Measurements from ENCODE around the gene SAPCD2. TPM values are rescaled to one million over a fixed set of nuclear protein-coding genes. Genes with fewer than 3 reads are reported as not detected.
A peak's percentile ranks its signal among the peaks of the same experiment; 100 is the strongest.

SAPCD2 gene
- total RNA-seq, 4 donors from 2014 or later = 8.2 to 13.6 (median 13.3) TPM

DNA sequence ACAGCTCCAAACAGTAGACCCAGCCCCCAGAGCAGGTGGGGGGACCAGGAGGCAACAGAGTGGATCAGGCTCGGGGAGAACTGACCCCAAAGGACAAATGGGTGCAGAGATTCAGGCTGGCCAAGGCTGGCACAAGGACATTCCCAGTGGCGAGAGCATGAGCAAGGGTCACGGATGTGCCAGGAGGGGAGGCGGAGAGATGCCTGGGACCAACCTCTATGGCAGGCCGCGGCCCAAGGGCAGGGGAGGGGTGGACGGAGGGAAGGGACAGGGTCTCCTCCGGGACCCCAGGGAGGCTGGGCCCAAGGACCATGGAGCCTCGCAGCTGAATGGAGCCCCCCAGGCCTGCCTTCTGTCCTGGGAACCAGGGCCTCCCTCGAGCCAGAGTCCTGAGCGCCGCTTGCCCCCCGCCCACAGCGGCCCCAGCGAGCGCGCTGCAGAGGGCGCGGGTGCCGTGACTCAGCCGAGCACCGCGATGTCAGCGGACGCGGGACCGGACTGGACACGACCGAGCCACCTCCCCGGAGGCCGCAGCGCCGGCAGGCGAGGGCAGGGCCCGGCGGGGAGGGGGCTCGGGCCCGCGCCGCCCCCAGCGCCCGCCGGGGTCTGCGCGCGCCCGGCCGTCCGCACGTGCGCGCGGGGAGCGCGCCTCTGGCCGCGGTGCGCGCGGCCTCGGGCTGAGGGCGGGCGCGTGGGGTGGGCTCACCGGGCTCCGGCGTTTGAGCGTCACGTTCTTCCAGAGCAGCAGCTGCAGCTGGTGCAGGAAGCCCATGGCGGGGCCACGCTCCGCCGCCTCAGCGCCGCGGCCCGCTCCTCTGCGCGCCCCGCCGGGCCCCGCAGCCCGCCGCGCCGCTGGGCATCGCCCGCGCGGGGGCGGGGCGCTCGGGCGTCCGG lies 42.7 kb downstream of the SAPCD2 start, which contains the start of gene ABCA2:
Gene ABCA2, minus strand, starts transcription at position 869 of the 894 bp plus-strand sequence. Its CDS starts 97 bp downstream, at position 772.
- Histone ChIP-seq H3K4me3 (peak within 1 kb of the TSS; percentile 66), H3K36me3 (no peaks in the 10 kb centered on the region), H3K9me3 (no peaks in the 10 kb centered on the region), H3K27me3 (no peaks in the 10 kb centered on the region), H3K4me1 (peaks cover 48% of the 10 kb centered on the region), H3K27ac (peak within 1 kb of the TSS; percentile 68)
- no peak for DNase-seq (ENCODE audit: low spot score in 2 of 2)
- 49% methylated on average over 8 of the region's 95 CpGs for WGBS
- TF ChIP-seq POLR2AphosphoS5 (IDR thresholded peaks at IDR 0.05) (no peak), EP300 (IDR thresholded peaks at IDR 0.05) (no peak), POLR2A (IDR thresholded peaks at IDR 0.05) (no peak)
- TF ChIP-seq, protein P1, sequence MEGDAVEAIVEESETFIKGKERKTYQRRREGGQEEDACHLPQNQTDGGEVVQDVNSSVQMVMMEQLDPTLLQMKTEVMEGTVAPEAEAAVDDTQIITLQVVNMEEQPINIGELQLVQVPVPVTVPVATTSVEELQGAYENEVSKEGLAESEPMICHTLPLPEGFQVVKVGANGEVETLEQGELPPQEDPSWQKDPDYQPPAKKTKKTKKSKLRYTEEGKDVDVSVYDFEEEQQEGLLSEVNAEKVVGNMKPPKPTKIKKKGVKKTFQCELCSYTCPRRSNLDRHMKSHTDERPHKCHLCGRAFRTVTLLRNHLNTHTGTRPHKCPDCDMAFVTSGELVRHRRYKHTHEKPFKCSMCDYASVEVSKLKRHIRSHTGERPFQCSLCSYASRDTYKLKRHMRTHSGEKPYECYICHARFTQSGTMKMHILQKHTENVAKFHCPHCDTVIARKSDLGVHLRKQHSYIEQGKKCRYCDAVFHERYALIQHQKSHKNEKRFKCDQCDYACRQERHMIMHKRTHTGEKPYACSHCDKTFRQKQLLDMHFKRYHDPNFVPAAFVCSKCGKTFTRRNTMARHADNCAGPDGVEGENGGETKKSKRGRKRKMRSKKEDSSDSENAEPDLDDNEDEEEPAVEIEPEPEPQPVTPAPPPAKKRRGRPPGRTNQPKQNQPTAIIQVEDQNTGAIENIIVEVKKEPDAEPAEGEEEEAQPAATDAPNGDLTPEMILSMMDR (IDR thresholded peaks at IDR 0.05) = no peak

DNA sequence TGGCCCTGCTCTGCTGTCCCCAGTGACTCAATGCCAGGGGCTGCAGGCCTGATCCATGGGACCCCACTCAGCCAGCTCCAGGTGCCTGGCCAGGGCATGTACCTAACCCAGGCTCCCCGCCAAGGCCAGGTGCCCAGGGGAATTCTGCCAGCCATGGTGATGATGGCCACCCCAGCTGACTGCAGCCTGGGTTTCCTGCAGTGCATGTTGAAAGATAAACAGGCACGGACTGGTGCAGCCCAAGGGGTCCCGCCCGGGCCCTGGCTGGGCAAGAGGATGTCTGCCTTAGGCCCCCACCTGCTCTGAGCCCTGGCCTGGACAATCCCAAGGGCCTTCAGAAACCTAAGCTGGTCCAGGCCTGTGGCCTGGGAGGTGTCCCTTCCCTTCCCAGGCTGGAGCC lies 43.5 kb downstream of the SAPCD2 start:
- no peak for DNase-seq (ENCODE audit: low spot score in 2 of 2)
- WGBS = no CpG with 5 or more reads among the region's 4 CpGs
- Histone ChIP-seq H3K4me3 (peak overlapping the region; percentile 66), H3K4me1 (peaks cover 48% of the 10 kb centered on the region), H3K27ac (no peak overlapping the region), H3K27me3 (no peaks in the 10 kb centered on the region), H3K36me3 (no peaks in the 10 kb centered on the region), H3K9me3 (no peaks in the 10 kb centered on the region)
- TF ChIP-seq EP300 (IDR thresholded peaks at IDR 0.05) (no peak), POLR2AphosphoS5 (IDR thresholded peaks at IDR 0.05) (no peak), POLR2A (IDR thresholded peaks at IDR 0.05) (no peak)
- TF ChIP-seq, protein P1 (IDR thresholded peaks at IDR 0.05) = no peak

DNA sequence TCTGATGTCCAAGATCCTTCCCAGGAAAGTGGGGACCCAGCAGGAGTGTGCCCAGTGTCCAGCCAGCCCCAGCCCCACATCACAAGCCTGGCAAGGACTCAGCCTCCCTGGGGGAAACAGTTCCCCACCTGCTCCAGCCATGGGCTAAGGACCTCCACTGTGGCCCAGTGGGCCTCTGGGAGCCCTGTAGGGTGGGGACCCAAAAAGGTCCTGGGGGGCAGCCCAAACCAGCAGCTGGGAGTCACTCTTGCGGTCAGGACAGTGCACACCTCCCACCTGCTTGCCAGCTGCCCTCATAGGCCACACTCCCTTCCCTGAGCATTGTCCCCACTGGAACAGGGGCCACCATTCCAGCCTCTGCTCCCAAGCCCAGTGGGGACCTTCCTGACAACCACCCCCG lies 44.0 kb downstream of the SAPCD2 start:
- no peak for DNase-seq (ENCODE audit: low spot score in 2 of 2)
- no peaks in the 10 kb centered on the region for H3K9me3 ChIP-seq
- no peak overlapping the region for H3K4me3 ChIP-seq
- no peak overlapping the region for H3K27ac ChIP-seq
- peaks cover 45% of the 10 kb centered on the region for H3K4me1 ChIP-seq
- TF ChIP-seq EP300 (IDR thresholded peaks at IDR 0.05) = no peak
- no peak for TF ChIP-seq POLR2A (IDR thresholded peaks at IDR 0.05)
- TF ChIP-seq, protein P1 (IDR thresholded peaks at IDR 0.05) = no peak
- TF ChIP-seq POLR2AphosphoS5 (IDR thresholded peaks at IDR 0.05) = no peak
- H3K36me3 ChIP-seq = no peaks in the 10 kb centered on the region
- WGBS = 100% methylated on average over 1 of the region's 2 CpGs
- no peaks in the 10 kb centered on the region for H3K27me3 ChIP-seq

DNA sequence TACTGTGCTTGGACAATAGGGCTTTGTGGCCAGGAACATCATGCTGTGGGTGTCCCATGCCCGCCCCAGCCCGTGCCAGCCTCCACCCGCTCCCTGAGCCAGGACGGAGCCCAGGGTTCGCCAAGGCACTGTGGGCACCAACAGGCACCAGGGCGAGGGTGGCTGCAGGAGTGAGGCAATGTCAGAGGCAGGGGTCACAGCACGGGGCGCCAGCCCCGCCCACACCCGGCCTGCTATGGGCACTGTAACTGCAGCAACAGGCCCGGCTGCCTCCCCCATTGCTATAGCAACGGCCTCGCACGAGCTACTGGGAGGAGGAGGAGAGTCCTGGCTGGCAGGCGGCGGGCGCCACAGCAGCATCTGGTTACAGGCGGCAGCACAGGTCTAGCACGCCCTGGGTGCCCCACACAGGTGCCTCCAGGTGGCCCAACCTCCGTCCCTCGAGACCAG lies 44.8 kb downstream of the SAPCD2 start:
- H3K27ac ChIP-seq = no peak overlapping the region
- TF ChIP-seq, protein P1 (IDR thresholded peaks at IDR 0.05) = no peak
- TF ChIP-seq POLR2A (IDR thresholded peaks at IDR 0.05) (no peak), EP300 (IDR thresholded peaks at IDR 0.05) (no peak), POLR2AphosphoS5 (IDR thresholded peaks at IDR 0.05) (no peak)

DNA sequence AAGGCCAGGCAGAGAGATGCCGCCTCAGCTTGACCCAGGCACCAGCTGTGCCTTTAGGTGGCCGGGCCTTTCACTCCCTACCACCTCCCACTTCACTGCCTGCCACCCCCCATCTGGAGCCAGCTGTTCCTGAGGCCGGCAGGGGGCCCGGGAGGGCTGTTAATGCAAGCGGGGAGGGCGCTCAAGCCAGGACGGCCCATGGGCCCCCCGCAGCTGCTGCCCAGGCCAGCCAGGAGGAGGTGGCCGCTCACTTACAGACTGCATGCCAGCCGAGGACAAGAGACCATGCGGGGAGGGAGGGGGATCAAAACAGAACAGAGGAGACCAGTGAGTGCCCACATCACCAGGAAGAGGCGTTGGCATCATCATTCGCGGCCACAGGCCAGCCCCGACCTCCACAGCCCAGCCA lies 46.8 kb downstream of the SAPCD2 start:
- no peak overlapping the region for H3K27ac ChIP-seq

More for the DNA sequence above, 44.8 kb downstream of the SAPCD2 start:
- H3K36me3 ChIP-seq = peaks cover 2% of the 10 kb centered on the region
- no peaks in the 10 kb centered on the region for H3K9me3 ChIP-seq
- no peak for DNase-seq (ENCODE audit: low spot score in 2 of 2)
- peaks cover 41% of the 10 kb centered on the region for H3K4me1 ChIP-seq
- no peaks in the 10 kb centered on the region for H3K27me3 ChIP-seq
- 18% methylated on average over 9 of the region's 21 CpGs for WGBS
- H3K4me3 ChIP-seq = no peak overlapping the region

More for the DNA sequence above, 46.8 kb downstream of the SAPCD2 start:
- peaks cover 27% of the 10 kb centered on the region for H3K4me1 ChIP-seq
- TF ChIP-seq POLR2A (IDR thresholded peaks at IDR 0.05) (no peak), POLR2AphosphoS5 (IDR thresholded peaks at IDR 0.05) (no peak), EP300 (IDR thresholded peaks at IDR 0.05) (no peak)
- TF ChIP-seq, protein P1 (IDR thresholded peaks at IDR 0.05) = no peak
- H3K9me3 ChIP-seq = no peaks in the 10 kb centered on the region
- DNase-seq (ENCODE audit: low spot score in 2 of 2) = no peak
- WGBS = 83% methylated on average over 15 of the region's 15 CpGs
- peaks cover 10% of the 10 kb centered on the region for H3K36me3 ChIP-seq
- no peaks in the 10 kb centered on the region for H3K27me3 ChIP-seq
- no peak overlapping the region for H3K4me3 ChIP-seq

Measured in suprapubic skin (tissue), 4 donors.